OCI-LY3 (cell line): Measurements from ENCODE around the gene TMEM200C.

Source experiments
- CTCF ChIP-seq: fragments of 200-600, 300-600 bp; sonication (generic); IDR thresholded peaks from 2 replicates; pipeline ENCODE4 v1.5.1; 2014; ENCODE audit warnings: antibody characterized with exemption, low read length, low read depth
- EZH2phosphoT487 ChIP-seq: fragments of 200-600 bp; shearing (Covaris generic); IDR thresholded peaks from 2 replicates; pipeline ENCODE4 v1.6.1; 2018; ENCODE audit warnings: antibody characterized with exemption, mixed run types, low read depth

- no peak for TF ChIP-seq CTCF
- no peak for TF ChIP-seq EZH2phosphoT487
Measured at GRCh38 chr18:5918205-5918858, 23.0 kb upstream of the TMEM200C start.
